NT2/D1 (cell line): ENCODE results near the gene ELL3.
A peak's percentile ranks its signal among the peaks of the same experiment; 100 is the strongest.

Experiments
- DNase-seq: peaks from one replicate; pipeline ENCODE4 v3.0.0-alpha.2; 2011; ENCODE audit warnings: low read depth, low spot score
- H3K27me3 ChIP-seq: 2 replicates; pipeline ENCODE4 v1.6.0; 2011; ENCODE audit warnings: mild to moderate bottlenecking; ENCODE audit not compliant: insufficient read length, insufficient read depth
- H3K36me3 ChIP-seq: 2 replicates; pipeline ENCODE4 v1.6.1; 2011; ENCODE audit warnings: mild to moderate bottlenecking, low read length, mixed read lengths; ENCODE audit not compliant: insufficient read depth, insufficient read length
- H3K4me1 ChIP-seq: 2 replicates; pipeline ENCODE4 v1.5.1; 2011; ENCODE audit not compliant: insufficient read depth, insufficient read length
- H3K4me3 ChIP-seq: 2 replicates; pipeline ENCODE4 v1.5.1; 2011; ENCODE audit warnings: low read depth; ENCODE audit not compliant: insufficient read length
- H3K9ac ChIP-seq: 2 replicates; pipeline ENCODE4 v1.6.0; 2011; ENCODE audit warnings: low read depth; ENCODE audit not compliant: insufficient read length
- H3K9me3 ChIP-seq: 2 replicates; pipeline ENCODE4 v1.5.1; 2011; ENCODE audit warnings: mild to moderate bottlenecking, low read length; ENCODE audit not compliant: insufficient read depth
- SUZ12 ChIP-seq: IDR thresholded peaks from 2 replicates; pipeline ENCODE4 v1.6.1; 2011; ENCODE audit not compliant: insufficient read length, insufficient read depth; ENCODE audit errors: extremely low read depth
- YY1 ChIP-seq: IDR thresholded peaks from 2 replicates; pipeline ENCODE4 v1.6.1; 2011; ENCODE audit not compliant: insufficient read length, insufficient read depth
- ZNF274 ChIP-seq: IDR thresholded peaks from 2 replicates; pipeline ENCODE4 v1.6.1; 2011; ENCODE audit warnings: mild to moderate bottlenecking, low read depth, low read length

The ELL3 gene

GRCh38 chr15:43779016-43779415, 2.2 kb upstream of the ELL3 start:
- Histone ChIP-seq H3K27me3 (no peaks in the 10 kb centered on the region), H3K9ac (no peak overlapping the region), H3K9me3 (no peaks in the 10 kb centered on the region), H3K36me3 (peaks cover 4% of the 10 kb centered on the region), H3K4me1 (peaks cover 8% of the 10 kb centered on the region), H3K4me3 (no peak overlapping the region)
- TF ChIP-seq YY1 = no peak
- DNase-seq = no peak

- Histone ChIP-seq H3K4me1 (peaks cover 8% of the 10 kb centered on the region), H3K27me3 (no peaks in the 10 kb centered on the region), H3K9ac (peak overlapping the region; percentile 80), H3K9me3 (no peaks in the 10 kb centered on the region), H3K4me3 (peak overlapping the region; percentile 50), H3K36me3 (peaks cover 21% of the 10 kb centered on the region)
- TF ChIP-seq SUZ12 (no peak), ZNF274 (no peak), YY1 (no peak)
- peak; percentile 38 for DNase-seq
Measured at GRCh38 chr15:43777267-43777914, 625 bp upstream of the ELL3 start.

DNA sequence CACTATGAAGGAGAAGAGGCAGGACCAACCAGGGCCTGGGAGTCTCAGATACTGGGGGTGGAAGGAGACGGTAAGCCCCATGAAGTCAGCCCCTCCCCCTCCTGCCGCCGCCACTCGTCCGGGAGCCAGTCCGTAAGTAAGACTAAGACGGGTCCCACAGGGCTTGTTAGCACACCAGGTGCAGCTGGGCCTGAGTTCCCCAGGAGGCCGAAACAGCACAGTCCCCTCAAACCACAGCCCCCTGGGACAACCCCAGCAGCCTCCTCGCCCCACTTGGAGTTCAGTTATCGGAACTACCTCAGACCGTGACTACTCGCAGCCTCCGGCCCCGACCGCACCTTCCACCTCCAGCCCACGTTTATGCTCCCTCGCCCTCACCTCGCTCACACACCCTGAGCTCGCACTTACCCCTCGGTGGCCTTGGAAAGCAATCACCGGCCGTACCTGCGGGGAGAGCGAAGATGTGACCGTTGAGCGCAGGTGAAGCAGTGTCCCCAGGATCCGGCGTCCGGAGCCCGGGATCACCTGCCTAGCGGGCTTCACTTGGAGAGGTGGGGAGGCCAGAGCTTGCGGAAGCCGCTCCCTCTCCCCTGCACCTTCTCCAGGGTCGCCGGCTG, 557 bp downstream of the ELL3 start:
- TF ChIP-seq ZNF274 (no peak), YY1 (no peak), SUZ12 (no peak)
- H3K36me3 ChIP-seq = peaks cover 31% of the 10 kb centered on the region
- H3K9me3 ChIP-seq = no peaks in the 10 kb centered on the region
- no peaks in the 10 kb centered on the region for H3K27me3 ChIP-seq
- peak overlapping the region; percentile 67 for H3K4me3 ChIP-seq
- H3K9ac ChIP-seq = peak overlapping the region; percentile 70
- no peak for DNase-seq
- H3K4me1 ChIP-seq = peaks cover 8% of the 10 kb centered on the region

DNA sequence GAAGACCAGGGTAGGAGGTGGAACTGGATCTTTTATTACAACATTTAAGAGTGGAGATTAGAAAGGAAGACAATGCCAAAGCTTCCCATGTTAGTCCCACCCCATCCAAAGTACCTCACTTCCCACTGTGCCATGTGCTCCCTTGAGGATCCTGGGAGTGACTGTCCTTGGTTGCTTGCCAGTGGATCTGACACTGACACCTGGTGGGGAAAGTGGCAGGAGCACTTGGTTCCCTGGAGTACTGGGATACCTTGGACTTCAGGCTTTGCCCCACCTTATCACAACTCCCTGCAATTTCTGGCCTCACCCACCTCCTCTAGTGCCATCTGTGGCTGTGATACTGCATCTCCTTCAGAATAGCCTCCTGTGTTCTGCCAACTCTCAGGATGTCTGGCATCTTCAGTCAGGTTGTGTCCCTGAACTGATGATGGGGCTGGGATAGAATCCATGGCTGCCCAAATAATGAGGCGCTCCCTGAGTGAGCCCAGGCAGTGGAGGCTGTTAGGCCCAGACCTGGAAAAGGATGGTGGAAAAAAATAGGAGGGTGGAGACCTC, 1.3 kb downstream of the ELL3 start:
- H3K4me3 ChIP-seq = peak overlapping the region; percentile 67
- H3K4me1 ChIP-seq = peaks cover 8% of the 10 kb centered on the region
- no peaks in the 10 kb centered on the region for H3K27me3 ChIP-seq
- DNase-seq = no peak
- no peak overlapping the region for H3K9ac ChIP-seq
- no peaks in the 10 kb centered on the region for H3K9me3 ChIP-seq
- TF ChIP-seq YY1 = no peak
- TF ChIP-seq SUZ12 = no peak
- TF ChIP-seq ZNF274 = no peak
- H3K36me3 ChIP-seq = peaks cover 37% of the 10 kb centered on the region

DNA sequence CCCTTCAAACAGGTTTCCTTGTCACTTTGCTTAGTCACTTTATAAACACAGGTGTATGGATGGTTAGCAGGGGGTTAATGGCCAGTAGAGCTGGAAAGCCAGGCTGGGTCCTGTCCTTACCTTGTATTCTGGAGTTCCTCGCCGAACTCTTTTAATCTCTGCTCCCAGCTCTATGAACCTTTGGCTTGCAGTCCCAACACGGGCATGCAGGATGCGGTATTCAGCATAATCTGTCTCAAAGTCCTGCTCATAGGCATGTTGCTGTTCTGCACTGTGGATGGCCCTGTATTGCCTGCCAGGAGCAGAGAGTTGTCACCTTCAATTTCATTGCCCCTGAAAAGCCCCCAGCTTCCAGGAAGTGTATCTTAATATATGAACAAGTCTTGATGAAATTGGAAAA, 2.7 kb downstream of the ELL3 start:
- Histone ChIP-seq H3K9me3 (no peaks in the 10 kb centered on the region), H3K9ac (no peak overlapping the region), H3K27me3 (no peaks in the 10 kb centered on the region), H3K36me3 (peaks cover 50% of the 10 kb centered on the region), H3K4me3 (no peak overlapping the region), H3K4me1 (peaks cover 8% of the 10 kb centered on the region)
- DNase-seq = no peak
- no peak for TF ChIP-seq SUZ12
- TF ChIP-seq ZNF274 = no peak

GRCh38 chr15:43772624-43773023, 4.1 kb downstream of the ELL3 start:
- peaks cover 8% of the 10 kb centered on the region for H3K4me1 ChIP-seq
- H3K9me3 ChIP-seq = no peaks in the 10 kb centered on the region
- no peak for DNase-seq
- H3K27me3 ChIP-seq = no peaks in the 10 kb centered on the region
- no peak overlapping the region for H3K4me3 ChIP-seq
- no peak overlapping the region for H3K9ac ChIP-seq
- no peak for TF ChIP-seq YY1
- no peak for TF ChIP-seq ZNF274
- TF ChIP-seq SUZ12 = no peak
- peaks cover 65% of the 10 kb centered on the region for H3K36me3 ChIP-seq

GRCh38 chr15:43771816-43772215, 5.0 kb downstream of the ELL3 start:
- Histone ChIP-seq H3K4me1 (peaks cover 8% of the 10 kb centered on the region), H3K36me3 (peaks cover 73% of the 10 kb centered on the region), H3K27me3 (no peaks in the 10 kb centered on the region), H3K4me3 (no peak overlapping the region), H3K9ac (no peak overlapping the region), H3K9me3 (no peaks in the 10 kb centered on the region)
- no peak for DNase-seq
- TF ChIP-seq SUZ12 (no peak), ZNF274 (no peak), YY1 (no peak)
